Neural progenitor cell (in vitro differentiated cells): ENCODE data around the gene FCGBP. TPM values are rescaled to one million over a fixed set of nuclear protein-coding genes. Genes with fewer than 3 reads are reported as not detected.

Experiments
- total RNA-seq: library from RNA; depleted of rRNA; stranded (reverse); fragments of >200 nt; gene quantifications from 2 replicates; pipeline ENCODE4 v1.2.3, GENCODE V29; 2015; ENCODE audit warnings: low replicate concordance

FCGBP gene
- total RNA-seq, 1 donor from 2014 or later: 0.06 TPM

Other genes with a start within 250 kb of the FCGBP start
- gene LGALS14, start 230.2 kb downstream of the FCGBP start, total RNA-seq: not detected in 2 replicates
- gene CLC, start 196.6 kb downstream of the FCGBP start, total RNA-seq: not detected in 2 replicates
- not detected in 2 replicates for gene LEUTX, start 155.8 kb downstream of the FCGBP start, total RNA-seq
- 7.8 and 26.8 TPM in 2 replicates for gene DYRK1B, start 100.5 kb downstream of the FCGBP start, total RNA-seq
- 386 and 428 TPM in 2 replicates for gene FBL, start 88.3 kb downstream of the FCGBP start, total RNA-seq
- 68.7 and 85.1 TPM in 2 replicates for gene PSMC4, start 36.5 kb upstream of the FCGBP start, total RNA-seq
- gene ZNF546, start 62.4 kb upstream of the FCGBP start, total RNA-seq: 5.0 and 8.2 TPM in 2 replicates
- 20.3 and 30.5 TPM in 2 replicates for gene ZNF780B, start 121.6 kb upstream of the FCGBP start, total RNA-seq
- 30.2 and 32.9 TPM in 2 replicates for gene ZNF780A, start 156.3 kb upstream of the FCGBP start, total RNA-seq